Transverse colon (tissue), 4 donors: ENCODE data around the gene QSER1.

Experiments
- POLR2AphosphoS5 ChIP-seq, 3 donors: sonication (generic); formaldehyde crosslinking; IDR thresholded peaks; one replicate each; pipeline ENCODE4 v1.6.1; 2016; ENCODE audit warnings: antibody characterized with exemption in 3 of 3
- TF ChIP-seq, protein P1 (sequence below), 5 experiments: fragments of 200-600 bp in 3 of 5; fragments of 450-650 bp in 2 of 5; sonication (generic) in 3 of 5; IDR thresholded peaks; 1 replicate in 2 of 5; 2 replicates in 3 of 5; pipeline ENCODE4 v1.5.1; 2016 to 2017; ENCODE audit warnings: antibody characterized with exemption in 5 of 5, inconsistent platforms in 3 of 5, mild to moderate bottlenecking in 2 of 5, moderate library complexity in 1 of 5

DNA sequence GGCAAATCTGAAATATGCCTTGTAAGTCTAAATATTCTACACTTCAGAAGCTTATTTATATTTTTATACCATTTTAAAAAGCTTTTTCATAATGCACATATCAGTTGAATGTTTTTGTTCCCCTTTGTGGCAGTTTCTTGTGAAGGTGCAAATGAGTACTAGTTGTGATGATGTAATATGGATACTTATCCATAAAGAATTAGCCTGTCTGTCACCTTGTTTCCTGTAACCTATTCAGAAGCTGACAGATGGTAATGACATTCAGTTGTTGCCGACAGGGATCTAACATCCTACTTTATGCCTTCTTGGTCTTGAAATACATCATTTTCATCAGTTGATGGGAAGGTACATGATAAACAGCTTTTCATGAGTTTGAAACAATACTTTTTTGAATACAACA, 2.9 kb downstream of the QSER1 start:
- TF ChIP-seq, protein P1, sequence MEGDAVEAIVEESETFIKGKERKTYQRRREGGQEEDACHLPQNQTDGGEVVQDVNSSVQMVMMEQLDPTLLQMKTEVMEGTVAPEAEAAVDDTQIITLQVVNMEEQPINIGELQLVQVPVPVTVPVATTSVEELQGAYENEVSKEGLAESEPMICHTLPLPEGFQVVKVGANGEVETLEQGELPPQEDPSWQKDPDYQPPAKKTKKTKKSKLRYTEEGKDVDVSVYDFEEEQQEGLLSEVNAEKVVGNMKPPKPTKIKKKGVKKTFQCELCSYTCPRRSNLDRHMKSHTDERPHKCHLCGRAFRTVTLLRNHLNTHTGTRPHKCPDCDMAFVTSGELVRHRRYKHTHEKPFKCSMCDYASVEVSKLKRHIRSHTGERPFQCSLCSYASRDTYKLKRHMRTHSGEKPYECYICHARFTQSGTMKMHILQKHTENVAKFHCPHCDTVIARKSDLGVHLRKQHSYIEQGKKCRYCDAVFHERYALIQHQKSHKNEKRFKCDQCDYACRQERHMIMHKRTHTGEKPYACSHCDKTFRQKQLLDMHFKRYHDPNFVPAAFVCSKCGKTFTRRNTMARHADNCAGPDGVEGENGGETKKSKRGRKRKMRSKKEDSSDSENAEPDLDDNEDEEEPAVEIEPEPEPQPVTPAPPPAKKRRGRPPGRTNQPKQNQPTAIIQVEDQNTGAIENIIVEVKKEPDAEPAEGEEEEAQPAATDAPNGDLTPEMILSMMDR (IDR thresholded peaks at IDR 0.05): no peak
- TF ChIP-seq POLR2AphosphoS5 (IDR thresholded peaks at IDR 0.05): no peak
